PC-3 (cell line): ENCODE data around the gene CHURC1. TPM values are rescaled to one million over a fixed set of nuclear protein-coding genes. Genes with fewer than 3 reads are reported as not detected.

ENCODE experiments used
- ATAC-seq: fragments of 200-7000 bp; cut with Tn5 transposase; 2 replicates; pipeline ENCODE4 v1.9.1; 2020; ENCODE audit warnings: mild to moderate bottlenecking, moderate library complexity
- BruUV-seq: library from RNA; stranded (reverse); fragments of 400-500 nt; replicated peaks from 2 replicates; lab custom pipeline; 2021; lab: Mats Ljungman, UMichigan
- CTCF ChIA-PET: fragments of 300-600 bp; sonication (Branson Sonifier 250); formaldehyde crosslinking; loops from one replicate; lab custom pipeline; 2022; ENCODE audit warnings: antibody characterized with exemption; lab: Charles Lee
- POLR2A ChIA-PET: fragments of 300-600 bp; sonication (Branson Sonifier 250); formaldehyde crosslinking; loops from one replicate; lab custom pipeline; 2022; ENCODE audit warnings: antibody characterized with exemption; ENCODE audit not compliant: unreplicated experiment; lab: Charles Lee
- DNase-seq: peaks from one replicate; pipeline ENCODE4 v3.0.0-alpha.2; 2015
- H2AFZ ChIP-seq: fragments of 300-600 bp; sonication (generic); 2 replicates; pipeline ENCODE4 v1.6.0; 2016; ENCODE audit warnings: antibody characterized with exemption, low read length
- H3F3A ChIP-seq: fragments of 300-600 bp; sonication (generic); one replicate; pipeline ENCODE4 v1.6.0; 2017; ENCODE audit warnings: antibody characterized with exemption, low read length, control low read depth, mild to moderate bottlenecking; ENCODE audit not compliant: unreplicated experiment
- H3K27ac ChIP-seq: fragments of 300-600 bp; sonication (generic); 2 replicates; pipeline ENCODE4 v1.5.1; 2016; ENCODE audit warnings: mild to moderate bottlenecking, low read length
- H3K27me3 ChIP-seq: fragments of 300-600 bp; sonication (generic); 2 replicates; pipeline ENCODE4 v1.6.1; 2016; ENCODE audit warnings: low read length, mixed read lengths
- H3K36me3 ChIP-seq: fragments of 300-600 bp; sonication (generic); 2 replicates; pipeline ENCODE4 v1.6.1; 2016; ENCODE audit warnings: low read depth, mixed run types, low read length, mixed read lengths
- H3K4me1 ChIP-seq: fragments of 300-600 bp; sonication (generic); 2 replicates; pipeline ENCODE4 v1.5.1; 2016; ENCODE audit warnings: low read length; ENCODE audit not compliant: insufficient read depth
- H3K4me2 ChIP-seq: fragments of 300-600 bp; sonication (generic); 2 replicates; pipeline ENCODE4 v1.6.0; 2016; ENCODE audit warnings: low read length
- H3K4me3 ChIP-seq: fragments of 300-600 bp; sonication (generic); 2 replicates; pipeline ENCODE4 v1.5.1; 2016; ENCODE audit warnings: mild to moderate bottlenecking, low read length, mixed read lengths
- H3K79me2 ChIP-seq: fragments of 300-600 bp; sonication (generic); 2 replicates; pipeline ENCODE4 v1.6.1; 2017; ENCODE audit warnings: low read length, mixed read lengths
- H3K9ac ChIP-seq: fragments of 300-600 bp; sonication (generic); 2 replicates; pipeline ENCODE4 v1.6.0; 2016; ENCODE audit warnings: mild to moderate bottlenecking, low read length
- H3K9me2 ChIP-seq: fragments of 300-600 bp; sonication (generic); replicated peaks from 2 replicates; pipeline ENCODE4 v1.6.1; 2016; ENCODE audit warnings: mixed run types, low read length, mixed read lengths
- H3K9me3 ChIP-seq: fragments of 300-600 bp; sonication (generic); 2 replicates; pipeline ENCODE4 v1.6.1; 2016; ENCODE audit warnings: low read length, mixed read lengths
- H4K20me1 ChIP-seq: fragments of 300-600 bp; sonication (generic); 2 replicates; pipeline ENCODE4 v1.6.1; 2016; ENCODE audit warnings: low read length, mixed read lengths
- EZH2 ChIP-seq: fragments of 300-600 bp; sonication (generic); IDR thresholded peaks from one replicate; pipeline ENCODE4 v1.6.1; 2017; ENCODE audit warnings: antibody characterized with exemption, mild to moderate bottlenecking, low read length; ENCODE audit not compliant: unreplicated experiment
- EZH2phosphoT487 ChIP-seq: fragments of 300-600 bp; sonication (generic); IDR thresholded peaks from 2 replicates; pipeline ENCODE4 v1.6.1; 2018; ENCODE audit warnings: mild to moderate bottlenecking, antibody characterized with exemption, low read length, borderline replicate concordance
- intact Hi-C: fragments of 100-400 bp; cut with micrococcal nuclease; formaldehyde crosslinking; loops from 2 replicates; pipeline ENCODE4 v1.9.0; 2023
- total RNA-seq: library from RNA; depleted of rRNA; stranded (reverse); fragments of >200 nt; gene quantifications from 2 replicates; pipeline ENCODE4 v1.2.3, GENCODE V29; 2014
- TF ChIP-seq, protein P1 (sequence below): fragments of 300-600 bp; sonication (generic); conservative IDR thresholded peaks from 2 replicates; pipeline ENCODE4 v1.5.1; 2017; ENCODE audit warnings: antibody characterized with exemption, low read depth, mild to moderate bottlenecking, low read length

CHURC1 gene
- total RNA-seq, 1 experiment from 2014 or later = 50.3 TPM

DNA sequence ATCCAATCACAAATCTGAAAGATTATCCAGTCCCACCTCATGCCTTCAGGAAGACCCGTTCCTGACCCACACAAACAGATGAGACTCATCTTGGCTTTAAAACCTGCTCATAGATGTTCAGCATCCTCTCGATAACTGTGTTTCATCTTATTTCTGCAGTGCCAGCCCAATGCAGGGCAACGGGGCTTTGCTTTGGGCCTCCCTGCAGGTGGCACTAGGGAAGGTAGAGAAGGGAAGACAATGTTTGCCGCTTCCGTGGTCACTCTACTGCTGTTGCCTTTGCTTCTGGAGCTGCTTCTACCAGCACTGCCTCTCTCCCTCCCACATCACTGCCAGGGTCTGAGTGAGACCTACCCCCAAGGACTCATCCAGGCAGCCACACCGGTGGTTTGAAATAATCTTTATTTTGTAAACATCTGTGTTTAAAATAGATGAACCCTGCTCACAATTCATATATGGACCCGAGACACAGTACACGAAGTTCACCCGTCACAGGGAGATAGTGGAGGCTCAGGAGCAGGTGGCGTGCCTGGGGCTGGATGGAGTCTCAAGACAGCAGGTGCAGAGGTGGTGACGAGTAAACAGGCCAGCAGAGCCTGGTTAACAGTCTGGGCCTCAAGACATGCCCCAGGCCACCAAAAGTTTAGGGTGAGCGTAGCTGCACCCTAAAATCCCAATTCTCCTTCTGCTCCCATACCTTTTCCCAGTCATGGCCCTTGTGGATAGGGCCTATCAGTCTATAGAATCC lies 31.4 kb downstream of the CHURC1 start:
- Histone ChIP-seq H3K27me3 (no peaks in the 10 kb centered on the region), H3F3A (no peaks in the 10 kb centered on the region), H3K4me3 (no peak overlapping the region), H3K79me2 (no peaks in the 10 kb centered on the region), H4K20me1 (no peaks in the 10 kb centered on the region), H3K4me2 (no peak overlapping the region), H3K4me1 (peaks cover 5% of the 10 kb centered on the region; the same call in 1 of the 2 replicates), H3K36me3 (no peaks in the 10 kb centered on the region), H3K9me3 (no peaks in the 10 kb centered on the region), H2AFZ (no peak overlapping the region), H3K27ac (no peak overlapping the region), H3K9ac (no peak overlapping the region), H3K9me2 (no peaks in the 10 kb centered on the region)
- intact Hi-C loops = no loop called here
- no peak for DNase-seq
- POLR2A ChIA-PET = no interaction called here
- CTCF ChIA-PET = no interaction called here
- TF ChIP-seq EZH2phosphoT487 (no peak), EZH2 (no peak)
- TF ChIP-seq, protein P1, sequence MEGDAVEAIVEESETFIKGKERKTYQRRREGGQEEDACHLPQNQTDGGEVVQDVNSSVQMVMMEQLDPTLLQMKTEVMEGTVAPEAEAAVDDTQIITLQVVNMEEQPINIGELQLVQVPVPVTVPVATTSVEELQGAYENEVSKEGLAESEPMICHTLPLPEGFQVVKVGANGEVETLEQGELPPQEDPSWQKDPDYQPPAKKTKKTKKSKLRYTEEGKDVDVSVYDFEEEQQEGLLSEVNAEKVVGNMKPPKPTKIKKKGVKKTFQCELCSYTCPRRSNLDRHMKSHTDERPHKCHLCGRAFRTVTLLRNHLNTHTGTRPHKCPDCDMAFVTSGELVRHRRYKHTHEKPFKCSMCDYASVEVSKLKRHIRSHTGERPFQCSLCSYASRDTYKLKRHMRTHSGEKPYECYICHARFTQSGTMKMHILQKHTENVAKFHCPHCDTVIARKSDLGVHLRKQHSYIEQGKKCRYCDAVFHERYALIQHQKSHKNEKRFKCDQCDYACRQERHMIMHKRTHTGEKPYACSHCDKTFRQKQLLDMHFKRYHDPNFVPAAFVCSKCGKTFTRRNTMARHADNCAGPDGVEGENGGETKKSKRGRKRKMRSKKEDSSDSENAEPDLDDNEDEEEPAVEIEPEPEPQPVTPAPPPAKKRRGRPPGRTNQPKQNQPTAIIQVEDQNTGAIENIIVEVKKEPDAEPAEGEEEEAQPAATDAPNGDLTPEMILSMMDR = no peak
- BruUV-seq = no TSS peak
- no peak for ATAC-seq

DNA sequence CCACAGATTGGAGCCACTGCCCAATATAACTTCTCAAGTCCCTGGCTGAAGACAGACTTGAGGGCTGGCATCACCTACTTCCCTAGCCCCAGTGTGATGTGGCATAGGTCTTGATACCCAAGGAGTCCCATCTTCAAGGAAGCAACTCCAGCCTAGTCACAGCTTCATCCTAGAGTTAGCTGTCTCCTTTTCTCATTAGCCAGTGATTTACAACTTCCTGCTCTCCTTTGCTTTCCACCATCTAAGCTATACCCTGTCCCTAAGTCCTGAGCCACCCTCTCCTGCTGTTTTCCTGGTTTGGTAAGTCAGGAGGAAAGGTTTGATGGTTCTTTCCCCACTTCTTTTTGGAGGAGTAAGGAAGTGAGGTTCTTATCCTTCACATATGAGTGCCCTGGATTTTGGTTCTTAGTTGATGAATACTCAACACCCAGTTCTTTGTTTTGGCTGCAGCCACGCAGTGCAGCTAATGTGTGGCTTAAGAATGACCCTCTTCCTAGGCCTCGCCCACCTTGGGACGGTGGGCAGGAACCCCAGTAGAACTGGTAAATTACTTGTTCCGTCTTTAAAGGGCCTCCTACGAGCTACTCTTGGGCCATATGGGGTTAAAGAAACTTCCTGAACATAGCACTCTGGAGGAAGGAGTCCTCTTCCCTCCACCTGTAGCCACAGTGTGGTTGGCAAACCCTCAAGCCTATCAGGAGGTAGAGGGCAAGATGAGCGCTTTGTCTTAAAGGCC lies 32.2 kb downstream of the CHURC1 start:
- ChIA-PET POLR2A (no interaction called here), CTCF (no interaction called here)
- no peak overlapping the region for H3K4me3 ChIP-seq
- no peak for DNase-seq
- no peaks in the 10 kb centered on the region for H4K20me1 ChIP-seq
- H3K27me3 ChIP-seq = no peaks in the 10 kb centered on the region
- no peaks in the 10 kb centered on the region for H3K9me2 ChIP-seq
- peaks cover 5% of the 10 kb centered on the region; the same call in 1 of the 2 replicates for H3K4me1 ChIP-seq
- no peaks in the 10 kb centered on the region for H3K36me3 ChIP-seq
- H3F3A ChIP-seq = no peaks in the 10 kb centered on the region
- intact Hi-C loops = no loop called here
- no peak for ATAC-seq
- H3K9me3 ChIP-seq = no peaks in the 10 kb centered on the region
- H3K9ac ChIP-seq = no peak overlapping the region
- no peak overlapping the region for H2AFZ ChIP-seq
- no peaks in the 10 kb centered on the region for H3K79me2 ChIP-seq
- no peak overlapping the region for H3K27ac ChIP-seq
- TF ChIP-seq, protein P1 = no peak
- TF ChIP-seq EZH2 = no peak
- TF ChIP-seq EZH2phosphoT487 = no peak
- no peak overlapping the region for H3K4me2 ChIP-seq
- BruUV-seq = no TSS peak
